Amniotic stem cell (primary cell): Measurements from ENCODE around the gene TBC1D14.

Experiments used
- DNase-seq: peaks from one replicate; lab custom pipeline; 2025; lab: John Stamatoyannopoulos, UW

TBC1D14 gene

DNA sequence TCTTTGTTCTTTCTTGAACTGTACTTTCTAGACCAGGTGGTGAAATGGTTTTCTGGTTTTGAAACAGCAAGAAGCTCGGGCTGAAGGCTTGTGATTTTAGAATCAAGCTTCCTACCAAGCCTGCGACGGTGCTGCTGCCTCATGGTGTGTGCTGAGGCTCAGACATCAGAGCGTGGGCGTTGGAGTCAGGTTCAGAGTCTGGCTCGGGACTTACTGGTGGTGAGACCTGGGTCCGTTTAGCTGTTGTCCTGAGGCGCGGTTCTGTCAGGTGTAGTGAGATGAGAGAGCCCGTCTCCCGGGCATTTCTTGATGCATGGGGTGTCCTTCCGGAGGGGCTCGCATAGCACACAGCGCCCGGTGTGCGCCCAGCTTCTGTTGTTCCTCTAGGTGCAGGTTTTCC is 113.9 kb downstream of the TBC1D14 start:
- no peak for DNase-seq

DNA sequence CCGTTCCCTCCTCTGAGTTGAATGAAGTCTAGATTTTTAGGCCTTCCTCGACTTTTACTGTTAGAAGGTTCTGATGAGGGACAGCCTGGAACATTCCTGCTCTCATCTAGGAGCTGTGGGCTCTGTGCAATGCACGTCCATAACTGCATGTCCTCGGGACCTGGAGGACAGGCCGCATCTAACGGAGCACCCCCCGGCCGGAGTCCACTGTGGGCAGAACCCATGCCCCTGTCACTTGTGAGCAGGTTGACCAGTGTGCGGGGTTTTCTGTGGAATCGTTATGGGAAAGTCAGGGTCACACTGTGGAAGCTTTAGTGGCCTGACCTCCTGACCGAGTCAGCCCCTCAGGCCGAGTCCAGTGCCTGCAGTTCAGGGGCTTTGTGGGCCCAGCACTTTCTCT is 114.3 kb downstream of the TBC1D14 start:
- DNase-seq = no peak

DNA sequence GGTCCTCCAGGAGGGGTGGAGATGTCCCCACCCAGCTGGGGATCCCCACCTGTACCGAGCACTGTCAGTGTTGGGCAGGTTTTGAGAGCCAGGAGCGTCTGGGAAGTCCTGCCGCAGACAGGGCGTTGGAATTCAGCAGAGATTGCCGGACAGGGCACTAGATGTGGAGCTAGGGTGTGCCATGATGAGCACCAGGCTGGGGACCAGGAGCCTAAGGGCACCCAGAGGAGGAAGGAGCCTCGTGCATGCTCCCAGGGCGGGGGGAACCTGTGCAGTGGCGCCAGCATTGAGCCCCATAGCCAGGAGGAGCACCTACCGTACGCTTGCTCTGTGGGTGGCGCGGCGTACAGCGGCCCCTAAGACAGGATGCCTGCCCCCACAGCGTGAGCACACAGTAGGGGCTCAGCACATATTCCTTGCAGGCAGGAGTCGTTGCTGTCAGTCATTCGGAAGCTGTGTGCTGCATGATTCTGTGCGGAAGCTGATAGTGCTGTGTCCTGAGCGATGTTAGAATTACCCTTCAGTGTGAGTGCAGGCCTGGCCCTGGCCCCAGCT is 114.8 kb downstream of the TBC1D14 start:
- DNase-seq = no peak

DNA sequence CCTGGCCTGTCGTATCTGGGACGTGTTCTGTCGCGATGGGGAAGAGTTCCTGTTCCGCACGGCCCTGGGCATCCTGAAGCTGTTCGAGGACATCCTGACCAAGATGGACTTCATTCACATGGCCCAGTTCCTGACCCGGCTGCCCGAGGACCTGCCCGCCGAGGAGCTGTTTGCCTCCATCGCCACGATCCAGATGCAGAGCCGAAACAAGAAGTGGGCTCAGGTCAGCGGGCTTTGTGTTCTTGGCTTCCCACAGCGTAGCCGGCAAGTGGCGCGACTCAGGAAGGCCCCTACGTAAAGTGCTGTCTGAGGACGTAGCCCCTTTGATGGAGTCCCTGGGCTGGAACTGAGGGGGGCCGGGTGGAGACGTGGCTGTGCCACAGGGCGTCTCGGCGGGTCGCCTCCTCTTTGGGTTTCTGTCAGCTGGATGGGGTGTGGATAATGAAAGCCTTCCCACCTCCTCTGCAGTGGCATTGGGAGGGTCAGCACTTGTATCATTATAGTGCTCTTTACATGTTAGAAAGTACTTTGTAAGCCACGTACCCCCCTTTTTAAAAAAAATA is 115.5 kb downstream of the TBC1D14 start:
- no peak for DNase-seq

DNA sequence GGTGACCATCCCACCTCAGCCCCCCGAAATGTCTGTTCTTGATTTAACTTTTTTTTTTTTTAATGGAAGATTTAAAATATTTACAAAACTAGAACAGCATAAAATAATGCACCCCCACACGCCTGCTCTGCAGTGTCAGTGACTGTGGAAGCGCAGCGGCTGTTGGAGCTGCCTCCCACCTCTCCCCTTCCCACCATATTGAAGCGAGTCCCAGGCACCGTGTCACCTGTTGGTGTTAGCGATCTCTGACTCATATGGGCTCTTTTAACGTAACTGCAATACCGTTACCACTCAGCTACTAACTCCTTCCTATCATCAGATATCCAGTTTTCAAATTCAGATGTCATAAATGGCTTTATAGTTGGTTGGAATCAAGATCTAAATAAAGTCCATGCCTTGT is 116.5 kb downstream of the TBC1D14 start:
- DNase-seq = no peak

DNA sequence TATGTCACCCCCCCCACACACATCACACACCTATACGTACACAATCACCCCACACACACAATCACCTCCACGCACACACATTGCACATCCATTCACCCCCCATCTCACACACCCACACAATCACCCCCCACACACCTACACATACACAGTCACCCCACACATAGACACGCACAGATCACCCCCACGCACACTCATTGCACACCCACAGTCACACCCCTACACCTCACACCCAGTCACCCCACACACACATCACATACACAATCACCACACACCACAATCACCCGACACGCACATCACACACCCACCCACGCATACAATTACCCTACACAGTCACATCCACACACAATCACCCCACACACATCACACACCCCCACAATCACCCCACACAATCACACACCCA is 117.7 kb downstream of the TBC1D14 start:
- DNase-seq = no peak

DNA sequence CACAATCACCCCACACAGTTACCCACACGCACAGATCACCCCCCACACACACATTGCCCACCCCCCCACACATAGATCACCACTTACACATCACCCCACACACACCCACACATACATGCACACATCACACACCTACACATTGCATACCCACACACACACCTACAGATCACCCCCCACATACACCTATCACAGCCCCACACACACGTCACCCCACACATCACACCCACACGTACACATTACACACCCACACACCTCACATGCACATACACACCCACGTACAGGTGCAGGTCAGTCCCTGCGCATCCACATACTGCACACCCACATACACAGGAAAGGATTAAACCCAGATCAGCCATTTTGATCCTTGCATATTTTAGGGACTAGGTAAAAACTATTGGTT is 118.3 kb downstream of the TBC1D14 start:
- no peak for DNase-seq

DNA sequence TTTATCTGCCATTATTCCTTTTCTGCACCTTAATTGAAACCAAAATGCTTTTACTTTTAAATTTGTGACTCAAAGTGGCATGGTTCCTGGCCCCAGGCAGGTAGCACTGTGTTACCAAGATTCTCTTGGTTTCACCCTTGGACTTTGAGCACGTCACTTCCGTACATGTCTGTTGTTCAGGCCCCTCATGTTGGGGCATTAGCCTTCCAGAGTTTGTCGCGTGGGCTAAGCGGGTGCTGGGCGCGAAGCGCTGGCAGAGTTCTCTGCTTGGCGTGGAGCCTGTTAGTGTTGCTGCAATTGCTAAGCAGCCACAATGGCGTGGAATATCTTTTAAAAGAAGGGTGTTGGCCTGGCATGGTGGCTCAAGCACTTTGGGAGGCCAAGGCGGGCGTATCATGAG is 119.6 kb downstream of the TBC1D14 start:
- DNase-seq = no peak

DNA sequence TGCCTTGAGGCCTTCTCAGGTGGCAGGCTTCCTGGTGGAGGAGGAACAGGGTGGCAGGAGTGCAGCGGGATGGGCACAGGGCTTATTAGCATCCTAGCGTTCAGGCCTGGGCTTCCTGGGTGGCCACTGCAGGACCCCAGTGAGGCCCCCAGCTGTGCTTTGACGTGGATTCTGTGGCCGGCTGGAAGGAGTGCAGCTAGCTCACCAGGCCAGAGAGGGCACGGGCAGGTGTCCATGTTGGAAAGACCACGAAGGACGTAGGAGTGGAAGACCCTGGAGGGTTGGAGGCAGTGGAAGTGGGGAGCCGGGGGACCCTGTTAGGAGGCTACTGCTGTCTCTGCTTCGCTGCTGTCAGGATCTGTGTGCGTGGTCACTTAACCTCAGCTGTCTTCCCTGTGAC is 120.3 kb downstream of the TBC1D14 start:
- no peak for DNase-seq

DNA sequence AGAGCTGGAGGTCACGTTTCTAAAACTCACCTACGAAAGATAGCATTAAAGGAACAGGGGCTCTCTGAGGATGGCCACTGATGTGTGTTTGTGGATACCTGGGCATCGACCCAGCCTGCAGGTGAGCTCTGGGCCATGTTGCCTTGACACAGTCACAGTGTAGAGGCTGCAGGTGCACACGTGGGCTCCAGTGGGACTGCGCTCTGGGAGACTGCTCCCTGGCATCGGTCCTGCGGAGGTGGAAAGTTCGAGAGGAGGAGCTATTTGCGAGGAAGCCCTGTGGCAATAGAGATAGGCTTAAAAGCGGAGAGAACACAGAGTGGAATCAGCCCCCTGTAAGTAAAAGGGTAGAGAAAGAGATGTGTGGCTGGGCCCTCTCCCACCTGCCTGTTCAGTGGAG is 121.2 kb downstream of the TBC1D14 start:
- DNase-seq = no peak

DNA sequence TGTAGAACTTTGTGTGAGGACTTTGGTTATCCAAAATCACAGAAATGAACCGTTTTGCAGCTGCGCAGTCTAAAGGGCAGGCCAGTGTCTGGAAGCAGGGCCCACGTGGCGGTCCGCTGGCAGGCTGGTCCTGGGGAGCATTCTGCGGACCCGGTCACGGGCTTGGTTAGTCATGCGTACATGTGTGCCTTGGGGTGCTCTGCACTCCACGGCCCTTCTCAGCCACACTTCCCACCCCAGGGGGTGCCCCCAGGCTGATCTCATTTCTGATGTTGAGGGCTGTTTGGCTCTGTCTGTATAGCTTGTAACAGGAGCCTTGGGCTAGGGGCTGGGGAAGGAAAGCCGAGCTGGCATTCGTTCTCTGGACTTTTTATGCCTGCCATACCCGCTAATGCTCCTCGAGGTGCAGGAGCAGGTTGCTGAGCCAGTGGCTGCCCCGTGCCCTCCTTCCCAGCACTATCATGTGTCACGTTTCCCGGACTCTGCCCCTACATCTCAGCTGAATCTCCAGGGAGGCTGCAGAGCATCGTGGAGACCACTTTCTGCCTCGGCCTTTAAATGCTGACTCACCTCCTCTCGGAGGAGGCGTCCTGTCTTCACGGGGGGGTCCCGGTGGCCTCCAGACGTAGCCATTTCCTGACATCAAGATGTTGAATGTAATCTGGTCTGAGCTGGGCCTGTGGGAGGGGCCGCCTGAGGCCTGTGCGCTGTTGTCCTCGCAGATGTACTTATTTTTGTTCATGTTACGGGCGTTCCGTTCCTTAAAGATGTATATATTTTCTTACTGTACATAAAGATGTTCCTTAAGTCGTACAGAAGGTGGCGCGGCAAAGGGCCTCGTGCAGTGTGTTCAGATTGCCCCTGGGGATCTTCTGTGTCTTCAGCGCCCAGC is 122.2 kb downstream of the TBC1D14 start:
- no peak for DNase-seq

DNA sequence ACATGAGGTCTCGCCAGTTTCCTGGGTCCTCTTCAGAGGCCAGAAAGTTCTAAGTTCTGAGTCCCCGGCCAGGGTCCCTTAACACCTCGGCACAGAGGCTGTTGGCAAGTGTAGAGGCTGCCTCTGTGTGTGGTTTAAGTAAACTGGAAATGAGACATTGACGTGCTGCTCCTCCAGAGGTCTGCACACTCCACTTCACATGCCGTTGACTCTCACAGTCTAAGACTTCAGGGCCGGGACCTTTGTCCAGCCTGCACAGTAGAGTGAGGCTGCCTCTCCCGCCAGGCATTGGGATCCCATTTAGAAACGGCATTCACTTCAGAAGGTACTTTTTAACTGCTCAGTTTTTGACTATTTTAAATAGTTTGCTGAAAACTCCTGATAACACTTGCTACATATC is 123.0 kb downstream of the TBC1D14 start:
- no peak for DNase-seq

DNA sequence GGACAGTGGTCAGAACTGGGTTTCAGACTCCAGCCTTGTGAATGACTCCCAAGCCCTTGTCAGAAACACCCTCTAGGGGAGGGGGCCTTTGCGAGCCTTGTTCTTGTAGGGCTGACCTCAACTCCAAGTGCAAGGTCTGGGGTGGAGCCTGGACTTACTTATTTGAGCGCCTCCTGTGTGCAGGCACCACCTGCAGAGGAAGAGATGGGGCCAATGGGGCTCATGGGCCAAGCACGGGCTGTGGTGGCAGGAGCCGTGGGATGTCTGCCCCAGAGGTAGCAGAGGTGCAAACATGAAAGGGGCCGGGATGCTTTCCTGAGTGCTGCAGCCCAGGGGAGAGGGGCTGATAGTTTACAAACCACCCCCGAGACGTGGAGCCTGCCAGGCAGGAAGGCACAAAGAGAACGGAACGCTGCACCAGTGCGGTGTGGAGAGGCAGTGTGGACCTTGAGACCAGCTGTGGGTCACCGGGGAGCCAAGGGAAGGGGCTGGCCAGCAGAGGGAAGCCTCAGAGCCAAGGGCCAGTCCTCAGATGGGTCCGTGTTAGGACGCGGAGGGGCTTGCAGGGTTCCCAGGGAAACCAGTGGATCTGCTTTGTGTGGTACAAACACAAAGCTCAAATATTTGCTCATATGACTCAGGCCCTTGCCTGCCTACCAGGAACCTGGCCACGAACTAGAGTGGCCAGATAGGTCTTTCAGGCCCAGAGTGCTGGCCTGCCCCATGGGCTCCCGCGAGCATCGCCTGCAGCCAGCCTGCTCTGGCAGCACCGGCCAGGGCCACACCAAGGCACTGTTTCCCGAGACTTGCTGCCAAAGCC is 124.8 kb downstream of the TBC1D14 start:
- DNase-seq = no peak

DNA sequence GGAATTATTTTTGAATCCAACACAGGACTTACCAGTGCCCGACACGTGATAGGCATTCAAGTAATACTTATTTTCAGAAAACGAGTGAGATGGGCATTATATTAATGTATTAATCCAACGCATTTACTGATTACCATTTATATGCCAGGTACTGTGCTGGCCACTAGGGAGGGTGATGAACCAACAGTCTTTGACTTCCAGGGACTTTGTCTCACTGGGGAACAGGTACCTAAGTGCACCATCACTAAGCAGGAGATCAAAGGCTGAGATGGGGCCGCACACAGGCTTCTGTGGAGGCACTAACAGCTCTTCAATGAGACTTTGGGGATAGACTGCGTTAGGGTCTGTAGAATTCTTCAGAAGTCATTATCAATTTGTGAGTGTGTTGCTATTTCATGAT is 127.8 kb downstream of the TBC1D14 start:
- DNase-seq = no peak

DNA sequence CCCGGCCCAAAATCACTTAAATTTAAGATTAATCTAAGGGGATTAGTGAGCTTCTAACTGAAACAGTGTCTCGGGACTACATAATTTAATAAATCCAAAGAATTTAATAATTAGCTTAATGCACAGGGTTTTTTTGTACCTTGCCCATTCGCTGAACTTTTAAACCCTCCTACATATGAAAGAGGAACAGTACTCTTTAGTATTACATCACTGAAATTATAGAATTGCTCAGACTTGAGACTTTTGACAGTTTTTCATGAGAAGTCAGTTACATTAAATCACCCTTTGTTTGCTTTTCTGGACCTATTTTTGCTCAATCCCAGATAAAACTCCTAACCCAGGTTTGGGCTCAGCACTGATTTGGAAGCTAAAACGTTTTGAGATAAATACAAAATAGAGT is 131.1 kb downstream of the TBC1D14 start:
- DNase-seq = no peak

DNA sequence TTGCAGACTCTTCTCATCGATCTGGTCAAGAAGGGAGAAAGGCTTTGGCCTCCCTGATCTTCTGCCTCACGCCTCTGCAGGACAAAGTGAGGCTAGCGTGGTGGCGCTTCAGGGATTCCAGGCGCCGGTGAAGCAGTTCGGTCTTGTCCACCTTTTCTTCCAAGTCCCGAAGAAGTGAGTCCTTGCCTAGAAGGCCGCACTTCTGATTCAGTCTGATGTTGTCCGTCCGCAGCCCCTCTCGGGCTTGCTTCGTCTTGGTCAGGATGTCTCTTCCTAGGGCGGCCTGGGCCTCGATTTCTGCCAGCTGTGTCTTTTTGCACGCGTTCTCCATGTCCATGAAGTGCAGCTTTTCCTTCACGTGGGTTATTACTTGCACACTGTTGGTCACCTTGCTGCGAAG is 131.6 kb downstream of the TBC1D14 start:
- no peak for DNase-seq

DNA sequence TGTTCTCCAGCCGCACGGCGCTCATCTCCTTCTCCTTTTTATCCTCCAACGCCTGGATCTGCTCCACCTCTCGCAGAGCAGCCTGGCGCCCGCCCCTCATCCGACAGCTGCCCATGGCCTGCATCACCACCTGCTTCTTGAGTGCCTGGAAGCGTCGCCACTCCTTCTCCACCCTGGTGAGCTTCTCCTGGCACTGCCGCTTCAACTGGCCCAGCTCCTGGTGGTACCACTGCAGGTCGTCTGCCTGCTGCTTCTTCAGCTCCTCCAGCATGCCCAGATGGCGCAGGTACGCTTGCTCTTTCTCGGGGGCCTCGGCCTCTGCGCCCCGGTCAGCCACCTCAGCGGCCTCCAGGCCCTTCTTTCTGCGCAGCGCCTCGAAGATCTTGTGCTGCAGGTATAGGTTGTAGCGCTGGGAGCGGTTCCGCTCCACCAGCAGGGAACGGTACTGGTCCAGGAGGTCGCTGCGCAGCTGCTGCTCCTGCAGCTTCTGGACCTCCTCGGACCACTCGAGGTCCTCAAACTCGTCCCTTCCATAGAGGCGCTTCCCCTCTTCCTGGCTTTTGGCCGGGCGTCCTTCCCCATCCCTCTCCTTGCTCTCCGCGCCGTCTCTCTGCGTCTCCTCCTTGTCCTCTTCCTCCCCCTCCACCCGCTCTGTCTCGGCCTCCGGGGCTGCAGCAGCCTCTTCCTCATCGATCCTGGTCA is 132.3 kb downstream of the TBC1D14 start:
- no peak for DNase-seq

DNA sequence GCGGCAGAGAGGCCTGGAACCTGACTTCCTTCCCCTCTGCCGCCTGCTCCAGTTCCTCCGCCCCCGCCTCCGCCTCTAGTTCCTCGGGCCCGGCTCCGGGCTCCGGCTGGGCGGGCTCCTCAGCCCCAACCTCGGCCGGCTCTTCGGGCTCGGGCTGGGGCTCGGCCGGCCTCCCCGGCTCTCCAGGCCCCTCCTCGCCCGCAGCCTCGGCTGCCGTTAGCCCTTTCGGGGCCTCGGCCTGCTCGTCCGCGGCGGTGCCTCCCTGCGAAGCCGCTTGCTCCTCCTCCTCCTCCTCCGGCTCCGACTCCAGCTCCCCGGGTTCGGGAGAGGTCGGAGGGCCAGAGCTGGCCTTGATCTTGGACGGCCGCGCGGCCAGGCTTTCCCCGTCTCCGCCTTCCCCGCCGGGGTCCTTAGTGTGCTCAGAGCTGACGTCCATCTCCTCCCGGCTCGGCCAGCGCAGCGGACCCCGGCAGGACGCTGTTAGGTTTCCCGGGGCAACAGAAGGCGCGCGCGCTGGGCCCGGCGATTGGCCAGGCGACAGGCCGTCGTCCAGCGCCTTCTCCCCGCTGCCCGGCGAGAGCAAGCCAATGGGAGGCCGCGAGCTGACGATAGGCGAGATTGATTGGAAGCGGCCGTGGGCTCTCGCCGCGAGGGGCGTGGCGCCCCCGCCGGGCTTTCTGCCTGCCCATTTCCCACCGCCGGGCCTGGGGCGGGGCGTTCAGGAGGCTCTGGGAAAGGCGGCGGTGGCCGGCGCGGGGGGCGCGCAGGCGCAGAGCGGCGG is 133.1 kb downstream of the TBC1D14 start:
- peak; percentile 96 for DNase-seq

DNA sequence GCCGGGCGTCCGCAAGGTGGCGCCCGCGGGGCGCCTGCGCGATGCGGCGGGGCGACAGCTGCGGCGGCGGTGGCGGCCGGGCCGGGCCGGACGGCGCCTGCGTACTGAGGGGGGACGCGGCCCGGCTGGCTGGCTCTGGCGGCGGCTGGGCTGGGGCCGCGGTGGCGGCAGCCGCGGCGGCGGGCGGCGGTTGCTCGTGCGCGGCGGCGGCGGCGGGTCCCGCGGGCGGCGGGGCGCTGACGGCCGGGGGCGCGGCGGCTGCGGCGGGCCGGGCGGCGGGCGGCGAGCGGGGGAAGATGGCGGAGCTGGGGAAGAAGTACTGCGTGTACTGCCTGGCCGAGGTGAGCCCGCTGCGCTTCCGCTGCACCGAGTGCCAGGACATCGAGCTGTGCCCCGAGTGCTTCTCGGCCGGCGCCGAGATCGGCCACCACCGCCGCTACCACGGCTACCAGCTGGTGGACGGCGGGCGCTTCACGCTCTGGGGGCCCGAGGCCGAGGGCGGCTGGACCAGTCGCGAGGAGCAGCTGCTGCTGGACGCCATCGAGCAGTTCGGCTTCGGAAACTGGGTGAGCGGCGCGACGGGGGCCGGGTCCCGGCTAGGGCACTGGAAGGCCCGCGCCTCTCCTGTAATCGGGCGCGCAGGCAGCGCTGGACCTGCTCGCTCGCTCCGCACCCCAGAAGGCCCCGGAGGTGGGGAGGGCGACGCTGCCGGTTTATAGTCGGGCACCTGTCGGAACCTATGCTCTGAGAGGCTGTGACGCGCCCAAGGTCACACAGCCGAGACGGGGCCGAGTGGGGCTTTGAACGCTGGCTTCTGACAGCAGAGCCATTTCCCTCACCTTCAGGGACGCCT is 133.9 kb downstream of the TBC1D14 start, which contains the start of gene TADA2B:
Gene TADA2B, plus strand, starts transcription at position 89 of the 853 bp plus-strand sequence. Its CDS starts 208 bp downstream, at position 297.
- DNase-seq = no peak
